Caco-2 (cell line): Measurements from ENCODE around the gene TAF6L. TPM values are rescaled to one million over a fixed set of nuclear protein-coding genes. Genes with fewer than 3 reads are reported as not detected.
A peak's percentile ranks its signal among the peaks of the same experiment; 100 is the strongest.

Experiments used
- BruUV-seq: library from RNA; stranded (reverse); fragments of 400-500 nt; replicated peaks from 2 replicates; lab custom pipeline; 2021; lab: Mats Ljungman, UMichigan
- CTCF ChIA-PET: fragments of 300-600 bp; sonication (Branson Sonifier 250); formaldehyde crosslinking; loops from one replicate; lab custom pipeline; 2022; ENCODE audit warnings: antibody characterized with exemption; lab: Charles Lee
- POLR2A ChIA-PET: fragments of 300-600 bp; sonication (Branson Sonifier 250); formaldehyde crosslinking; loops from one replicate; lab custom pipeline; 2022; ENCODE audit warnings: antibody characterized with exemption; lab: Charles Lee
- DNase-seq, 2 experiments: peaks; one replicate each; pipeline versions ENCODE4 v3.0.0 to v3.0.0-alpha.2; 2020 to 2022
- H3K27me3 ChIP-seq: replicated peaks from 2 replicates; pipeline ENCODE4 v1.6.0; 2011; ENCODE audit warnings: low read length; ENCODE audit not compliant: control insufficient read depth, insufficient read depth
- H3K36me3 ChIP-seq: 2 replicates; pipeline ENCODE4 v1.5.1; 2011; ENCODE audit warnings: low read length; ENCODE audit not compliant: control insufficient read depth, insufficient read depth
- H3K4me1 ChIP-seq: fragments of 250-450 bp; sonication (Bioruptor Pico); 2 replicates; pipeline ENCODE4 v1.5.1; 2020; ENCODE audit warnings: mild to moderate bottlenecking
- H3K4me3 ChIP-seq: 2 replicates; pipeline ENCODE4 v1.5.1; 2011; ENCODE audit warnings: low read depth, mild to moderate bottlenecking, control low read depth, low read length
- H3K9me3 ChIP-seq: fragments of 250-450 bp; sonication (Bioruptor Pico); 2 replicates; pipeline ENCODE4 v1.5.1; 2020; ENCODE audit warnings: mild to moderate bottlenecking, moderate library complexity
- H3K27ac Mint-ChIP-seq: one replicate; pipeline ENCODE4 v1.8.0; 2022; ENCODE audit warnings: mixed read lengths; ENCODE audit not compliant: unreplicated experiment
- H3K27me3 Mint-ChIP-seq: one replicate; pipeline ENCODE4 v1.8.0; 2022; ENCODE audit warnings: mixed read lengths; ENCODE audit not compliant: insufficient read depth, unreplicated experiment
- H3K36me3 Mint-ChIP-seq: one replicate; pipeline ENCODE4 v1.8.0; 2022; ENCODE audit warnings: mild to moderate bottlenecking, mixed read lengths; ENCODE audit not compliant: insufficient read depth, unreplicated experiment
- H3K4me1 Mint-ChIP-seq: one replicate; pipeline ENCODE4 v1.8.0; 2022; ENCODE audit warnings: low read depth, mixed read lengths; ENCODE audit not compliant: unreplicated experiment
- H3K4me3 Mint-ChIP-seq: one replicate; pipeline ENCODE4 v1.8.0; 2022; ENCODE audit warnings: mild to moderate bottlenecking, moderate library complexity, mixed read lengths; ENCODE audit not compliant: unreplicated experiment
- H3K9me3 Mint-ChIP-seq: one replicate; pipeline ENCODE4 v1.8.0; 2022; ENCODE audit warnings: mixed read lengths; ENCODE audit not compliant: unreplicated experiment
- CTCF ChIP-seq, 2 experiments: fragments of 200-600 bp in 1 of 2; IDR thresholded peaks; 1 replicate in 1 of 2; 2 replicates in 1 of 2; pipeline versions ENCODE4 v1.5.1 to v1.8.0; 2011 to 2022; ENCODE audit warnings: antibody characterized with exemption in 1 of 2, control low read depth in 1 of 2, inconsistent platforms in 1 of 2, low read depth in 1 of 2, low read length in 1 of 2, mild to moderate bottlenecking in 1 of 2, moderate library complexity in 1 of 2; ENCODE audit not compliant: insufficient read depth in 1 of 2, severe bottlenecking in 1 of 2, unreplicated experiment in 1 of 2
- intact Hi-C: fragments of 100-400 bp; cut with micrococcal nuclease; formaldehyde crosslinking; loops from one replicate; pipeline ENCODE4 v1.10.0; 2022; ENCODE audit not compliant: unreplicated experiment
- total RNA-seq: library from RNA; stranded (reverse); gene quantifications from 2 replicates; pipeline ENCODE4 v1.2.3, GENCODE V29; 2022

The TAF6L gene
- total RNA-seq, 1 experiment from 2014 or later, result 26.8 TPM

GRCh38 chr11:62805961-62806441 is 34.8 kb downstream of the TAF6L start:
- intact Hi-C loops, result loop anchor here (1.0 to 2.0 kb wide), 4 partner anchors 14 to 57 kb away; partner anchors contain the start of genes STX5, TEX54, TMEM179B and TMEM223
- TF ChIP-seq CTCF (IDR thresholded peaks at IDR 0.05; ENCODE audit: insufficient read depth in 1 of 2, low read depth in 1 of 2, low read length in 1 of 2, severe bottlenecking in 1 of 2, unreplicated experiment in 1 of 2), result no peak
- Mint-ChIP-seq H3K27ac (peak overlapping the region; percentile 98), H3K4me1 (peaks cover 11% of the 10 kb centered on the region), H3K36me3 (peaks cover 54% of the 10 kb centered on the region), H3K4me3 (peak overlapping the region; percentile 92), H3K27me3 (no peaks in the 10 kb centered on the region), H3K9me3 (no peaks in the 10 kb centered on the region)
- Histone ChIP-seq H3K4me1 (no peaks in the 10 kb centered on the region; the same call in 1 of the 2 replicates), H3K4me3 (peak overlapping the region; percentile 51), H3K9me3 (no peaks in the 10 kb centered on the region), H3K36me3 (0 out of 2 replicates have a peak, but pooled peaks cover 1% of the 10 kb centered on the region), H3K27me3 (no peaks in the 10 kb centered on the region)
- TSS peak; percentile 94 for BruUV-seq
- no peak for DNase-seq
- POLR2A ChIA-PET, result interaction anchor here (0.5 to 1.7 kb wide), 9 partner anchors 12 to 214 kb away, joined by 3 to 15 read pairs (median 4); partner anchors contain the start of genes STX5, TMEM179B, TUT1 and ZBTB3
- CTCF ChIA-PET, result interaction anchor here (2.2 kb wide), 1 partner anchor 19 kb away, joined by 15 read pairs; the partner anchor contains the start of gene TMEM179B

- H3K36me3 Mint-ChIP-seq, result peaks cover 47% of the 10 kb centered on the region
- DNase-seq, result no peak
- CTCF ChIA-PET, result interaction anchor here (2.2 kb wide), 1 partner anchor 20 kb away, joined by 15 read pairs; the partner anchor contains the start of gene TMEM179B
Measured at GRCh38 chr11:62806611-62807121, 35.5 kb downstream of the TAF6L start.

More at GRCh38 chr11:62806611-62807121, 35.5 kb downstream of the TAF6L start:
- Histone ChIP-seq H3K9me3 (no peaks in the 10 kb centered on the region), H3K27me3 (no peaks in the 10 kb centered on the region), H3K36me3 (no peaks in the 10 kb centered on the region), H3K4me3 (peak overlapping the region; percentile 4; the same call in 1 of the 2 replicates), H3K4me1 (no peaks in the 10 kb centered on the region; the same call in 1 of the 2 replicates)
- peaks cover 11% of the 10 kb centered on the region for H3K4me1 Mint-ChIP-seq
- TF ChIP-seq CTCF (IDR thresholded peaks at IDR 0.05; ENCODE audit: insufficient read depth in 1 of 2, low read depth in 1 of 2, low read length in 1 of 2, severe bottlenecking in 1 of 2, unreplicated experiment in 1 of 2), result no peak
- H3K4me3 Mint-ChIP-seq, result peak overlapping the region; percentile 92
- H3K27me3 Mint-ChIP-seq, result no peaks in the 10 kb centered on the region
- POLR2A ChIA-PET, result interaction anchor here (0.6 to 1.7 kb wide), 8 partner anchors 12 to 215 kb away, joined by 3 to 15 read pairs (median 6); partner anchors contain the start of genes POLR2G, STX5, TMEM179B and TUT1
- H3K9me3 Mint-ChIP-seq, result no peaks in the 10 kb centered on the region
- no TSS peak for BruUV-seq
- intact Hi-C loops, result no loop called here
- H3K27ac Mint-ChIP-seq, result peak overlapping the region; percentile 98
